PC-9 (cell line): ENCODE measurements around the gene OPTN. TPM values are rescaled to one million over a fixed set of nuclear protein-coding genes. Genes with fewer than 3 reads are reported as not detected.
"Not testable (repeated sequence)": the region's sequence is repeated elsewhere in the genome, so short reads cannot be mapped to it uniquely, and the experiment has no call there.

Experiments
- BruUV-seq: library from RNA; stranded (reverse); fragments of 400-500 nt; replicated peaks from 2 replicates; lab custom pipeline; 2021; lab: Mats Ljungman, UMichigan
- CTCF ChIA-PET: fragments of 300-600 bp; sonication (Branson Sonifier 250); formaldehyde crosslinking; loops from one replicate; lab custom pipeline; 2022; ENCODE audit warnings: antibody characterized with exemption; lab: Charles Lee
- POLR2A ChIA-PET: fragments of 300-600 bp; sonication (Branson Sonifier 250); formaldehyde crosslinking; loops from one replicate; lab custom pipeline; 2022; ENCODE audit warnings: antibody characterized with exemption; ENCODE audit not compliant: unreplicated experiment; lab: Charles Lee
- DNase-seq, 2 experiments: peaks; one replicate each; pipeline versions ENCODE4 v3.0.0 to v3.0.0-alpha.2; 2015 to 2022; ENCODE audit warnings: mixed read lengths in 1 of 2
- H2AFZ ChIP-seq: fragments of 200-600 bp; sonication (generic); 2 replicates; pipeline ENCODE4 v1.8.1; 2017; ENCODE audit warnings: antibody characterized with exemption
- H3F3A ChIP-seq: fragments of 200-600 bp; sonication (generic); 2 replicates; pipeline ENCODE4 v1.8.1; 2017; ENCODE audit warnings: antibody characterized with exemption, mild to moderate bottlenecking, low read depth; ENCODE audit not compliant: insufficient read depth
- H3K27ac ChIP-seq: fragments of 200-600 bp; sonication (generic); 2 replicates; pipeline ENCODE4 v1.6.1; 2016; ENCODE audit warnings: mixed run types
- H3K27me3 ChIP-seq: fragments of 200-600 bp; sonication (generic); 2 replicates; pipeline ENCODE4 v1.6.1; 2016; ENCODE audit warnings: low read depth, mixed run types; ENCODE audit not compliant: insufficient read depth
- H3K36me3 ChIP-seq: fragments of 200-600 bp; sonication (generic); 2 replicates; pipeline ENCODE4 v1.6.1; 2016; ENCODE audit warnings: low read depth, mixed run types
- H3K4me1 ChIP-seq: fragments of 200-600 bp; sonication (generic); replicated peaks from 2 replicates; pipeline ENCODE4 v1.6.1; 2016; ENCODE audit warnings: mixed run types; ENCODE audit not compliant: insufficient read depth
- H3K4me2 ChIP-seq: fragments of 200-600 bp; sonication (generic); 2 replicates; pipeline ENCODE4 v1.6.1; 2017; ENCODE audit warnings: mixed run types
- H3K4me3 ChIP-seq: fragments of 200-600 bp; sonication (generic); 2 replicates; pipeline ENCODE4 v1.6.1; 2016; ENCODE audit warnings: mixed run types
- H3K79me2 ChIP-seq: fragments of 200-600 bp; sonication (generic); 2 replicates; pipeline ENCODE4 v1.6.1; 2017; ENCODE audit warnings: low read depth, mixed run types
- H3K9me2 ChIP-seq: fragments of 200-600 bp; sonication (generic); 2 replicates; pipeline ENCODE4 v1.8.1; 2017; ENCODE audit warnings: mild to moderate bottlenecking; ENCODE audit not compliant: insufficient read depth
- H3K9me3 ChIP-seq: fragments of 200-600 bp; sonication (generic); 2 replicates; pipeline ENCODE4 v1.8.1; 2016; ENCODE audit warnings: low read depth; ENCODE audit not compliant: insufficient read depth
- H4K20me1 ChIP-seq: fragments of 200-600 bp; sonication (generic); 2 replicates; pipeline ENCODE4 v1.8.1; 2017; ENCODE audit not compliant: insufficient read depth
- CTCF ChIP-seq: fragments of 200-600 bp; sonication (generic); conservative IDR thresholded peaks from 2 replicates; pipeline ENCODE4 v1.6.1; 2017; ENCODE audit warnings: mixed run types, antibody characterized with exemption, mild to moderate bottlenecking, moderate library complexity
- EZH2 ChIP-seq: fragments of 200-600 bp; sonication (generic); IDR thresholded peaks from 2 replicates; pipeline ENCODE4 v1.8.0; 2017; ENCODE audit warnings: antibody characterized with exemption, low read depth
- intact Hi-C: fragments of 100-400 bp; cut with micrococcal nuclease; formaldehyde crosslinking; loops from one replicate; pipeline ENCODE4 v1.10.0; 2022; ENCODE audit not compliant: unreplicated experiment
- total RNA-seq: library from RNA; stranded (reverse); gene quantifications from 2 replicates; pipeline ENCODE4 v1.2.3, GENCODE V29; 2021

Gene OPTN
- total RNA-seq, 1 experiment from 2014 or later: 26.6 TPM

- Histone ChIP-seq H3K9me2 (no peaks in the 10 kb centered on the region), H3K27ac (peak overlapping the region; percentile 44; the same call in 1 of the 2 replicates), H2AFZ (no peak overlapping the region), H3K79me2 (no peaks in the 10 kb centered on the region), H3K4me1 (0 out of 2 replicates have a peak, but pooled peaks cover 20% of the 10 kb centered on the region), H3K36me3 (no peaks in the 10 kb centered on the region), H3K4me3 (no peak overlapping the region), H3F3A (no peaks in the 10 kb centered on the region), H3K27me3 (no peaks in the 10 kb centered on the region), H4K20me1 (no peaks in the 10 kb centered on the region), H3K9me3 (no peaks in the 10 kb centered on the region), H3K4me2 (peak overlapping the region; percentile 26; the same call in 1 of the 2 replicates)
- DNase-seq: peak; percentile 15 to 51
- intact Hi-C loops: no loop called here
- no peak for TF ChIP-seq CTCF
- TF ChIP-seq EZH2: no peak
- ChIA-PET POLR2A (no interaction called here), CTCF (no interaction called here)
- no TSS peak for BruUV-seq
Measured at GRCh38 chr10:13152296-13152695, 52.3 kb downstream of the OPTN start.

GRCh38 chr10:13155860-13156259, 55.9 kb downstream of the OPTN start:
- POLR2A ChIA-PET, H3K27ac ChIP-seq, H3K9me2 ChIP-seq, H3K27me3 ChIP-seq, H3K4me2 ChIP-seq, CTCF ChIA-PET, H3F3A ChIP-seq, H4K20me1 ChIP-seq, H2AFZ ChIP-seq, intact Hi-C loops, H3K4me3 ChIP-seq, H3K36me3 ChIP-seq, BruUV-seq, H3K79me2 ChIP-seq, H3K9me3 ChIP-seq, DNase-seq: not testable (repeated sequence)
- peaks cover 16% of the 10 kb centered on the region; the same call in 1 of the 2 replicates for H3K4me1 ChIP-seq

GRCh38 chr10:13158401-13158800, 58.4 kb downstream of the OPTN start:
- peaks cover 14% of the 10 kb centered on the region; the same call in 1 of the 2 replicates for H3K4me1 ChIP-seq
- peak overlapping the region; percentile 64 for H3K4me2 ChIP-seq
- peak overlapping the region; percentile 77 for H2AFZ ChIP-seq
- intact Hi-C loops: no loop called here
- H3K36me3 ChIP-seq: no peaks in the 10 kb centered on the region
- TF ChIP-seq CTCF: no peak
- TF ChIP-seq EZH2: no peak
- no TSS peak for BruUV-seq
- CTCF ChIA-PET: no interaction called here
- peaks cover 15% of the 10 kb centered on the region for H3K79me2 ChIP-seq
- H3K27ac ChIP-seq: peak overlapping the region; percentile 39; the same call in 1 of the 2 replicates
- POLR2A ChIA-PET: no interaction called here
- no peaks in the 10 kb centered on the region for H3K27me3 ChIP-seq
- H3K4me3 ChIP-seq: peak overlapping the region; percentile 51; the same call in 1 of the 2 replicates
- H3K9me3 ChIP-seq: no peaks in the 10 kb centered on the region
- H4K20me1 ChIP-seq: no peaks in the 10 kb centered on the region
- H3K9me2 ChIP-seq: no peaks in the 10 kb centered on the region
- DNase-seq: peak in 1 of 2 experiments; percentile 25
- H3F3A ChIP-seq: no peaks in the 10 kb centered on the region
